NCI-H2081 treated with DMSO at 0.1 percent for 48 hours (cell line): Measurements from ENCODE around the gene RFX3.

Source experiments
- DNase-seq: peaks from one replicate; lab custom pipeline; 2025; lab: John Stamatoyannopoulos, UW

Gene RFX3

DNA sequence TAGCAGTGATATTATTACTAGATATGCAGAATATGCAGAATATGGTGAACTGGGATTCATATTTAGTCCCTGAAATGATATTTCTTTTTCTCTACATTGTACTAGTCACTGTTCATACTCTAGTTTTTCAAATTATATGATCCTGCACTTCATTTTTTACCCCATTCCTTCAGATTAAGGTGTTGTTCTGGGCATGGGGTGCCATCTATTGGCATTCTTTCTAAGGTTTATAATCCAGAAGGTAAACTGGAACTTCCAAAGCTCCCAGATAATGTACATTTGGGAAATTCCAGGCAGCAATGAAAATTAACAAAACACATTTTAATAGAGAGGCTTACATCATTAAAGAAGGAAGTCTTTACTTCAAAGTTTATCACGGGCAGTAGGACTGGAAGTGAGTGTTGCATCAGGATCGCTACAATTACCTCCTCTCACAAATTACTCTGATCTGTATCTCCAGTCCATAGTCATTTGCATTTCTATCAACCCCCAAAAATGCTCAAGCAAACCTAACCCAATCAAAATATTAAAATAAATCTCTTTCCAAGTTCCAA, 12.5 kb downstream of the RFX3 start:
- no peak for DNase-seq

DNA sequence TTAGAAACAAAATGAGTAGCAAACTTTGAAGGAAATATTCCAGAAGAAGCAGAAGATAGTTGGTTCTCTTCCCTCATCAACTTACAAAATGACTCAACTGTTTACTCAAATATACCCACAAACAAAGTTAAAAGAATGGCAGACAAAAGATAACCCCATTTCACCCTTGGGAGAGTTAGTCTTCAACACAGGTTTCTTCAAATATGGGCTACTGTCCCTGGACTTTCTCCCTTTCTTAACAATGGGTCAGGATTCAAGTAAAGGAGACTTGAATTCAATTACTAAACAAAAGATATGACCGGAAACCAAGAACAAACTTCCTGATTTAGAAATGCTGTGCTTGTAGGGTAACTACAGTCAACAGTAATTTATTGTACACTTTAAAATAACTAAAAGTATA, 14.2 kb downstream of the RFX3 start:
- DNase-seq, result no peak

DNA sequence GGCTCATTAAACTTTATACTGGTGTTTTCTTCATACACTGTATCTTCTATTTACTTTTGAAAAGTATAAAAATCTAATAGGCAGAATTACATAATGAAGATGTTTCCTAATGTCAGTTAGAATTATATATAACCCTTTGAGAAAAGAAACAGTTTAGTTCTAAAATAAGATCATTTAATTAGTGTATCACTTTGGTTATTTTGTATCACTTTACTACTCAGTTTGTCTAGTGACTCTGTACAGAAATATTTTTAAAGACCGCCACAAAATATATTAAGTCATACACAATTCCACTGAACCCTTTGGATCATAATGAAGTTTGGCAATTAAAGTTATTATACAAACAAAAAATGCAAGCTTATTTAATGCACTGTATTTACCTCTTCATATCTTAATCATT, 15.0 kb downstream of the RFX3 start:
- DNase-seq, result no peak

DNA sequence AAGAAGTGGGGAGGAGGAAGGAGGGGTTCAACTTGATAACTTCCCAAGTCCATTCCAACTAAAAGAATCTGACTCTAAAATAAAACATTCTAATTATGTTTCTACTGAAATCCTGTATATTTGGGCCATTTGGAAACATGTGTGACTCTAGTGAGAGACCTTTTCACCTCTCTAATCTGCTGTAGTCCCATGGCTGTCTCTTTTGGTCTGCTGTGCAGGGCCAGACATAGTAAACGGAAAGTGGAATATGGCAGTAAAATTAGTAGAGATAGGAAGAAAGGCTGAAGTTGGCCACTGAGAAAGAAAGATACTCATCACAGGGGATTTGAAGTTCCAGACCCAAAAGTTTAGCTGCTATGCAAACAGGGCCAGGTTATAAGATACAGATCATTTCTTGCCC, 15.9 kb downstream of the RFX3 start:
- DNase-seq, result no peak

DNA sequence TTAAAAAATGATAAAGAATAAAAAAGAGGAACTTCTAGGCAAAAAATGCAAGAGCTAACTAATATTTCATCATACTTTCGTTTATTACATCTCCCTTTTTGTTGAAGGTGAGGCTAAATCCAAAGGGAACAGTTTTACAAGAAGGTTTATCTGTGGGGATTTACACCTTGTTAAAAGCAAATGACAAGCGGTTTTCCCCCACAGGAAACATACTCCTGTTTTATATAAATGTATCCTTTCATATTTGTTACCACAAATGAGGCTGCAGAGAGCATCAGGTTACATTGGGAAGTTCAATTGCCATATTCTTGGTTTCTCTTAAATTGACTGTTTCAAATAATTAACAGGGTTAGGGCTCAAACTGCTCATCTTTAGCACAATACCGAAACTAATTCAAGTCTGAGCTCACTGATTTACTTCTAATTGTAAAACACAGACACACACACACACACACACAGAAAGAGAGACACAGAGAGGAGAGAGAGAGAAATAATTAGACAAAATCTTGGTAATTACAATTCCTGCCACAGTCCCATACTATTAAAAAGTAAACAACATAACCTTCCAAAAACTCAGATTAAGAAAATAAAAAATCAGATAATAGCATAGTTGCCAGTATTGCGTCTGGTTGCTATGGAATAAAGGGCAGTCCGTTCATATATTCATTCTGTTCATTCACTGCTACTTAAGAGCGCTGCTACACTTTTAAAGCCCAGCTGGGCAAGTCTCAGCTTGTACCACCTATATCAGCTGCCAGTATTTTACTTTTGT, 17.1 kb downstream of the RFX3 start:
- peak; percentile 85 for DNase-seq

DNA sequence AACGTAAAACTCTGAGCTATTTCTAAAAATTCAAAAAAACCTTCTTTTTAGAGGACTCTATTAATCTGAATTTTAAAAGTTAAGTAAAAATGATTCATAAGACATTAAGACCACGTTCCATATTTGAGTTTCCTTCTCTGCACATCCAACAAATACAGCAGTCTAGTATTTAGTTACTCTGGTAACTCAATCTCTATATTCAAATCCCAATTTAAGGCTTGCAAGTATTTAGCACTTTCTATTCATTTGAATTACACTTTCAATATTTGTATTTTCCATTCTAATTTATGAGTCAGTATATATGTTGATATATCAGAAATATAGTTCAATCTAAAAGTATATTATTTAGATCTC, 17.7 kb downstream of the RFX3 start:
- DNase-seq, result no peak

DNA sequence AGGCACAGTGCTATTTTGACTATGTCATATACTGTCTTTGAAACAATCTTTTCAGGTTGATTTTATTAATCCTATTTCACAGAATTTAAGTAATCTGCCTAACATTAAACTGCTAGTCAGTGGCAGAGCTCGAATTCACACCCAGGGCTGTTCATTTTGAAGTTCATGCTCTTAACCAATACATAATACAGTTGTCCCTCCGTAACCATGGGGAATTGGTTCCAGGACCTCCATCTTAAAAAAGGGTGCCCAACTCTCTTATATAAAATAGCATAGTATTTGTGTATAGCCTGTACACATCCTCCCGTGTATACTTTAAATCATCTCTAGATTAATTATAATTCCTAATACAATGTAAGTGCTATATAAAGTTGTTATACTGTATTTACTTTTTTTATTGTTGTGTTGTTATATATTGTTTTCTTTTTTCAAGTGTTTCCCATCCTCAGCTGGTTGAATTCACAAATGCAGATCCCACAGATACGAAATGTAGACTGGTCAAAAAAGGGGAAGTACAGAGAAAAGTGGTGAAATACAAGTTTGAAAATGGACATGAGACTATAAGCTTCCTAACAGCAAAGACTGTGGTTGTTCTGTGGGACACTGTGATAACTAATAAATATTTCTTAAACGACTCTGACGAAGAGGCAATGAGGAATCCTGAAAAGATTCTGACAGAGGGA, 18.3 kb downstream of the RFX3 start:
- no peak for DNase-seq

DNA sequence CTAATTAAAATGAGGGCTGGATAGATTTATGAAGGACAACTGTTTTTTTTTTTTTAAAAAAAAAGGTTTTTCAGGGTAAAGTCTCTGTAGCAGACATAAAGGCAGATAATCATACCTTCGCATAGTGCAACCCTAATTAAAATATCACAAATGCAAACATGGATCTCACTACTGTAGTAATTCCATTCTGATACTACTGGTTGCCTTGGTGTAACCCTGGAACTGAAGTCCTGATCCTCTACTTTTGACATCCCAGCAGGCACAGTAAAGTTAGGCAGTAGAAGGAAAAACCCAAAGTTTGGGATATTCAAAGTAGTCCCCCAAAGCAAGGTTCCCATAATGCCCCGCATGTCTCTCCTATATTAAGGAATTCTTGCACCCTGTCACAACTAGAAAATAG, 19.6 kb downstream of the RFX3 start:
- DNase-seq, result no peak

DNA sequence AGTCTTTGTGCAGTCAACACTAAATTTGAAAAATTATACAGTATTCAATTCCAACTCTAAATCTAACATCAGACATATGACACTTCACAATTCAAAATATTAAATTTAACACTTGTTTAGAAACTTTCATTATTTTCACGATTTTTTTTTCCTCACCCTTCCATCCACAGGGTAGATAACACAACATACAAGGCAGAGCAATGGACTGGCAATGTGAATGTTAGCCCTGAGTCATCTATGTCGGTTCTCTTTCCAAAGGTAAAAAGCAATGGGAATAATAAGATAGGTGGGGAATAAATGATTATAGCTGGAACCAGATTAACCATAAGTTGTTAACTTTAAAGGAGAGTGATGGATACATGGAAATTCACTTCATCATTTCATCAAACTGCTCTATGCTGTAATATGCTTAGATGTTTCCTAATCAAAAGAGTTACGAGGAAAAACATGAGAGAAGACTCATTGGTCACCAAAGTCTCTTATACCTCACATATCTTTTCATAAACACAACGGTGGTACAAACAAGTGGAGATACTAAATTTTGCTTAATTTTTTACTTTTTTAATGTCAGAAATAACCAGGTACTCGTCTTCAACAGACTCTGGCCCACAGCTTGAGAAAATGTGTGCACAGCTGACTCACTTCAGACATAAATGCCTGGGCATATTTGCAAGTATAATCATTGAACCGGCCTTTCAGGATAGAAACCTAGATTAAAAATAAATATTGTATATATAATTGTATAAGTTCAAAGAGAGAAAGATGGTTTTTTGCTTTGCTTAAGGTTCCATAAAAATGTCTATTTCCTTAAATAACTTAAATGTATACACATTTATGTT, 23.0 kb downstream of the RFX3 start:
- no peak for DNase-seq

DNA sequence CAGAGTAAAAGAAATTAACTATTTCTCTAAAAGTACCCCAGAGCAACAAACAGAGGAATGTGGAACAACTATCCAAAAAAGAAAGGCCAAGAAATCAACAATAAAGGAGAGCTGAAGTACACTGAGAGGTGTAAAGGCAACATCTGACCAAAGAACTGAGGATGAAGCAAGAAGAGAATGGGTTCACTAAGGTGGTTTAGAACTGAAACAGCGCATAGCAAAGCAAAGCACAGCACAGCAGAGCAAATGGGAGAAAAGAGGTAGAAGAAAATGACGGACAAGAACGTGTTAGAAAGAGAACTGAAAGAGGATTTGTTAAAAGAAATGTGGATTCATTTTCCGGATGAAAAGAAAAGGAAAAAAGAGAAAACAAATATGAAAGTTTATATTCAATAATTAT, 25.8 kb downstream of the RFX3 start:
- no peak for DNase-seq

DNA sequence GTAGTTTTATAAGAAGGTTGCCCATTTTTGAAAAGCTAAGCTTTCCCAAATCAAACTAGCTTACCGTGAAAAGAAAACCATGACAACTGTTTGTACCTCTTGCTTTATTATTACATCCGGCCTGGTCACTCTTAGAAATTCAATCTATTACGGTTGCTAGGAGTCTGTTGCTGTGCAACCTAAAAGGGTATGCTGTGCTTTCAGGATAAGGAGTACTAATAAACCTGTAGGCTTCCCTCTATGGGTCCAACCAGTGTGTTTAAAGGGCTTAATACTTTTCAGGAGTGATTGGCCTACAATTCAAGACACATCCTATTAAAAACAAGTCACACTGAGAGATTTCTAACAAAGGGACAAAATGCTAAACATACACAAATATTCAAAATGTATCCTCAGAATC, 27.1 kb downstream of the RFX3 start:
- peak; percentile 79 for DNase-seq

DNA sequence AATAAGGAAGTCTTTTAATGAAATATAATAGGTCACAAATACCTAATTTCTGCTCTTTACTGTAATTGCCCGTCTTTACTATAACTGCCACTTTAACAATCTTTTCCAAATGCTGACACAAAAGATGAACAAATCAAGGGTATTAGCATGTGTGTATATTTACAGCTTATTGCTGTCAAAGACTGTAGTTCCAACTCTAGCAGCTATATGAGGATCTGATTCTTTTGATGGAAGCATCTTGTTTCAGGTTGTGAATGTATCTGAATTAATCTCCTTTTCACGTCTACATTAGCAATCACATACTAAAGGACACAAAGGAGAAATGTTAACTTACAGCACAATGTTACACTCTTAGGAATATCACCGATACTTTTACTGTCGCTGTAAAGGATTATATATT, 27.9 kb downstream of the RFX3 start:
- DNase-seq, result no peak

DNA sequence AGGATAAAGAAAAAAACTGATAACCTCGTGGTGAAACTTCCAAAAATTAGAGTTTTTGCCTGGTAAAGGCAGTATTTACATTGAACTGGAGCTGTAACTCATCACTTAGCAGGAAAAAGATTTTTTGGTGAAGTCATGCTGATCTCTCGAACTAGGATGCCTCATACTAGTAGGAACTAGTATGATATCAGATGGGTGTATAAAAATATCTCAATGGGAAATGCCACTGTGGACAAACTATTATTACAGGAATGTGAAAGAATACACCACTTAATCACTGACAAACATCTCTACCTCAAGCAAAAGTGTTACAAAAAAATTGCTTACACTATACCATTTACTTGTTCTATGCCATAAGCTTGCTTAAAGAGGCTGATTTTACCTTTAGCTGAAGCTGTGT, 28.4 kb downstream of the RFX3 start:
- no peak for DNase-seq

DNA sequence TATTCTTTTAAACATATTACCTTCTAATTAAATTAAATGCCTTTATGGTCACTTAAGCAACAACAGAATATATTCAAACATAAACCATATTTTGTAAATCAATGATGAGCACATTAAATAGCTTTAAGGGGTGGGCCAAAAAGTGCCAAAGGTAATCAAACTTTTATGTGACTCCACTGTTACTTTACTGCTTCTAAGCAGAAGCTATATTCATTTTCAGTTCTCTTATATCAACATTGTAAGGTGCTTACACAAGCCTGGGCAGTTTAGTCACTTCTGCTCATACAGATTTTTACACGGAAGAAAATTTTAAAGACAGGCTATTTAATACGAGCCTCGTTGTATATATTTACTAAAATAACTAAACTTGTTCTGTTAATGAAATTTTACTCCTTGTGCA, 29.9 kb downstream of the RFX3 start:
- DNase-seq, result no peak

DNA sequence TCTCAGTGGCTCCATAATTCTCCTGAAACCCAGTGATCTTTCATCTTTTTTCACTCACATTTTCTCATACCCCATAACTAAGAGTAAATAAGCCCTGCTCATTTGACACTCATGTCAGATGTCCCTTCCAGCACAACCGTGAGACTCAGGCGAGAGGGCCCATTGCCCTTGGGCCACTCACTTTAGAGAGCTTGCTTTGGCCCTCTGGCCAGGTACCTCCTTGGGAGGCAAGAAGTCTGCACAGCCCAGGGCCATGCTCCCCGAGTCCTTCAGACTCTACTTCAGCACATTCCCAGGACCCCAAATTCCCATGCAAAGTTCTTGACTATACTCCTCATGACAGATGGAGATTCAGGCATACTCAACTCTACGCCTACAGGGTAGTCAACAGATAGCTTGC, 33.6 kb downstream of the RFX3 start:
- no peak for DNase-seq

DNA sequence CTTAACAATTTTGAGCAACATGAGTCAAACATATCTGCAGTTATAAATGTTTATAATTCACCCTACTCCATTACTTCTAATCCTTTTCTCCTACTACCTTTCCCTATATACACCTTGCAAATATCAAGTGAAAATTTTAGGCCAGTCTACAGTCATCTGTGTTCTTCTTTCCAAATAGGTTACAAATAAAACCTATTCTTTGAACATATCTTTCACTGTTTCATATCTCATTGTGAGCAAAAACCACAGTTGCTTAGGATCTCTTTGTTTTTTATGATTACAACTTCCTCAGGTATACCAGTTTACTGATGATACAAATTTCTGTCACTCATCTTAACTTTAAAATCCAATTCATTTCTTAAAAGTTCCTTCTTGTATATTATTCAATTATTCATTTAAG, 34.4 kb downstream of the RFX3 start:
- no peak for DNase-seq

DNA sequence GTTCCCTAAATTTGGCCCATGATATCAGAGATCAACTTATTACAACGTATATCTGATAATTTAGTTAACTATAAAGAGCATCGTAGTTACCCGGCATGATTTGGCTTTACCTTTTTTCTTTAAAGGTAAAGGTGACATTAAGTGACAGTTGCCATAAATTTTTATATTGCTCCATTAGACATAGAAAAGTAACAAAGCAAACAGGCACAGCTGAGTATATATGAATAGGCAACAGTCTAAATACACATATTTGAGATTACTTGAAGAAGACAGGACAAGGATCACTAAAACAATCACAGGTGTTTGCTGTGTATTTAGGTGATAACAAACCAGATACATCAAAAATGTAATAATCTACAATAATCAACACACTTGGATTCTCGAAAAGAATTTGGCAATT, 34.8 kb downstream of the RFX3 start:
- peak; percentile 69 for DNase-seq

DNA sequence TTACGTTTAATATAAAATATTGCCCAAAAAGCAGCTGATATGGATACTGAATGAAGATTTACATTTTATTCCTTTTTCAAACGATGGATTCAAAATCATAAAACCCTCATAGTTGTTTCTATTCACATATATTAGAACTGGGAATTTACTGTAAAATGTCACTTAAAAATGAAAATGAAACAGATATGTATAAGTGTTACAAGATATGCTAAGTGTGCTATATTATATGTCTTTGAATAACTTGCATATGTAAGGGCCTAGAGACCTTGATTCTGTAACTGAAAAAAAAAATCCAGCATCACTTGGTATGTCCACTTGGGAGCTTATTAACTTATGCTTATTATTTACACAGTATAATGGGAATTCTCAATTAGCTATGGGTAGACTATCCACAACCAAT, 43.2 kb downstream of the RFX3 start:
- no peak for DNase-seq

DNA sequence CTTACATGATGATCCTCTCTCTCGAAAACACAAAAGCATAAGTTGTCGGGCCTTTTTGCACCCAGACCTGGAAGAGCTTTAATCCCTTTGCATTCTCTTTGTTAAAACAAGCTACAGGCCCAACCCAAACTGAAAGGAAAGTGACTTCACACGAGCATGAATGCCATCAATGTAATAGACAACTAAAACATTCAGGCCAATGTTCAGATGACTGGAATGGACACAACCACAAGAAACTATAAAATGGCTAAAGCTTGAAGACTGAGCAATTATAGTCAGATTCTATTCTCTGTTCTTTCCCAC, 45.5 kb downstream of the RFX3 start:
- no peak for DNase-seq

DNA sequence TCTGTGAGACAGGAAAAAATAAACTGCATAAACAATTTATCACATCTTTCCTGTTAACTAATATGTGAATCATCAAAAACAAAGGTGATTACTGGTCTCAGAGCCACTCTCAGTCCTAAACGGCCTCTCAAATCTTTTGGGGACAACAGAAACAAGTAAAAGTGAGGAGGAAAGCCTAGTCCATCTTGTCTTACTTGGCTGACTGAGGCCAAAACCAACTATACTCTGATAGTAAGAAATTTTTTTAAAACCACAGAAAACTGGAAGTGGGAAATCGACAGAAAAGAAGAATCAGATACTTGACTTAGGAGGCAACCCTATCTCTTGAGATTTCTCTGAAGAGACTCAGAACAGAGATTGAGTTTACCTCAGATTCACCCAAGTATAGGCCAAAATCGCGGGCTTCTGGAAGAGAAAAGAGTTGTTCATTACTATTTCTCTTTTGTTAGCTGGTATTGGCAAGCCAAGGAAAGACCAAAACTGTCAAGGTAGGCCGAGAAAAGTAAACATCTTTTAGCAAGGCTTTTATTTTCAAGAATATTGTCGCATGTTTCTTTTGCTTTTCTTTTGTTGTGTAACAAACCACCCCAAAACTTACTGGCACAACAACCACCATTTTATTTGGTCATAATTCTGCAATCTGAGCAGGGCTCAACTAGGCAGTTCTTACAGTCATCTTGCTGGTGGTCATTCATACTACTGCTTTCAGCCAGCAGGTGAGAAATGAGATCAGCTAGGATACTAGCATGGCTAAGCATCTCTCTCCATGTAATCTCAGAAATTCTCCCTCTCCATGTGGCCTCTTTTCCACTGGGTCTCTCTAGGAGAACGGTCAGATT, 46.1 kb downstream of the RFX3 start:
- no peak for DNase-seq

DNA sequence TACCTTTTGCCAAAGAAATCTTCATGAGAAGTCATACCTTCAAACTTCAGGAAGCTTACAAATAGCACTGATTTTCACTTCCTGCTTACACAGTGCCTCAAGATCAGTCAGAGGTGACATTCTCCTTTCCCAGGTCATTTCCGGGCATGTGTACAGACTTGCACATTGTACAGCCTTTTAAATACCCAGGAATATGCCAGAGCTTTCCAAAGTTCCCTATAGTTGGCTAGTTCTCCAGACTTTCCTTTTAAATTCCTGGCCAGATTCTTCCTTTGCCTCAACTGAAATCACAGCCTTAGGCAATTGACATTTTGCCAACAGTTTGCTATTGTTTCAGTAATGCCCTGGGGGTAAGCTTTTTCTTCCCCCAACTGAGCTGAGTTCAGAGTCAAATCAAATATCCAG, 47.2 kb downstream of the RFX3 start:
- DNase-seq, result no peak

DNA sequence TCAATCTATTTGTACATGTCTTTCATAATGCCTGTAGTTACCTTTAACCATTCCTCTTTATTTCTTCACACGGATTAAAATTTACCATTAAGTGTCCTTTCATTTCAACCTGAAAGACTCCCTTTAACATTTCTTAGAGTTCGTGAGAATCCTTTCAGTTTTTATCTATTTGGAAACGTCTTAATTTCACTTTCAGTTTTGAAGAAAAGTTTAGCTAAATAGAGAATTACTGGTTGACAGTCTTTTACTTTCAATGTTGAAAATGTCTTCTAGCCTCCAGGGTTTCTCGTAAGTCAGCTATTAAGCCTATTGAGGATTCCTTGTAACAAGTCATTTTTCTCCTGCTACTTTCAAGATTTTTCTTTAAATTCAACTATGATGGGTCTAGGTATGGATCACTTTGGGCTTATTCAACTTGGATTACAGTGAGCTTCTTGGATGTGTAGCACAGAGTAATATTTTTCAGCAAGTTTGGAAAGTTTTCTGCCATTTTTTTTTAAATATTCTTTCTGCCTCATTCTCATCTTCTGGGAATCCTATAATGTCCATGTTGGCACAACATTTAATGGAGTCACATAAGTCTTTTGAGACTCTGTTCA, 48.5 kb downstream of the RFX3 start:
- no peak for DNase-seq
